Inflammatory macrophage treated with lipopolysaccharide for 4 hours (primary cell): Measurements from ENCODE around the gene GRIN2C.
A peak's percentile ranks its signal among the peaks of the same experiment; 100 is the strongest.
"Not testable (repeated sequence)": the region's sequence is repeated elsewhere in the genome, so short reads cannot be mapped to it uniquely, and the experiment has no call there.

Source experiments
- DNase-seq: peaks from one replicate; pipeline ENCODE4 v3.0.0-alpha.2; 2020

GRIN2C gene

DNA sequence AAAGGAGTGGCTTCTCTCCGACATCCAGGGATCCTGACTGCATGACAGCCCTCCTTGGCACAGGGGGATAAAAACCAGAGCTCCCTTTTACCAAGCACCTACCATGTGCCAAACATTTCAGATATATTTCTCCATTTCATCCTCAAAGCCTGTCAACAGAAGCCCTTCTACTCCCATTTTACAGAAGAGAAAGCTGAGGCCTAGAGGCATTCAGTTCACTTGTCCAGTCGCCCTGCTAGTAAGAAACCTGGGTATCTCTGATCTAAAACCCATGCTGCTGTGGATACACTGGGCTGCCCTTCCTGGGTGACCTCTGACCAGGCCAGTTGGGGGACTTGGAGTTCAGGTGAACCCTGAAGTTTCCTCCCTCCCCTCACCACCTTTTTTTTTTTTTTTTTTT is 19.0 kb upstream of the GRIN2C start:
- DNase-seq, result no peak

DNA sequence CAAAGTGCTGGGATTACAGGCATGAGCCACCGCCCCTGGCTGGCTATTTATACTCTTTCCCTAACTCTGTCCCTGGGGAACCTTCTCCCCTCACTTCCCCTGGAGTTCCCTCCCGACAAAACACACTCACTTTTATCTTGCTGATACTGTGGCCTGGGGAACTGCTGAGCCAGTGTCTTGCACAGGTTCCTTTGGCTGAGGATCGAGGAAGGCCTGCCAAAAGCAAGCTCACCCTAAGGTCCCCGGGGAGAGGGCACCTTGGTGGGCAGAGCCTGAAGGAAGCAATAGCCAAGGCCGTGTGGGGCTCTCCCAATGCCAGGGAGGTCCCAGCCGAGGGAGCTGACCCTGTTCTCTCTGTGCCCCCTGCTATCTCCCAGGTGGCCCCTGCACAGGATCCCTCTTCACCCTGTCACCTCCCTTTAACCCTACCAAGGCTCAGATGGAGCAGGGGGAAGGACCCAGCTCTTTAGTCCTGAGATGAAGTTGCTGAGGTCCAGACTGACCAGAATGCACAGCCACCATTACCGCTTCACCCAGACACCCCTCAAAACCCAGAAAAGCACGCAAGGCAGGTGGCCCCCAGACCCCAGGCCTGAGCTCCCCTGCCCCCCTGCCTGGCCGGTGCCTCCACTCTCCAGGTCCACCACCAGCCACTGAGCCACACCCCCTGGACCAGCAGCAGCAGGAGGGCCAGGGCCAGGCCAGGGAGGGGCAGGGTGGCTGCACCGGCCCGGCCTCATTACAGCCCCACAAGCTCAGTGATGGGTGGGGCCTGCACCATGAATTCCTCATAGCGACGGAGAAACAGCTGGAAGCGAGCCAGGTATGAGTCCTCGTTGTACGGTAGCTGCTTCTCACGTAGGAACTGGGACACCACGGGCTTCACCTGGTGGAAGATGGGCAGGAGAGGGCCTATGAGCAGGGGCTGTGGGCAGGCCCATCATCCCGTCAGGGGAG is 18.2 kb upstream of the GRIN2C start:
- DNase-seq, result no peak

DNA sequence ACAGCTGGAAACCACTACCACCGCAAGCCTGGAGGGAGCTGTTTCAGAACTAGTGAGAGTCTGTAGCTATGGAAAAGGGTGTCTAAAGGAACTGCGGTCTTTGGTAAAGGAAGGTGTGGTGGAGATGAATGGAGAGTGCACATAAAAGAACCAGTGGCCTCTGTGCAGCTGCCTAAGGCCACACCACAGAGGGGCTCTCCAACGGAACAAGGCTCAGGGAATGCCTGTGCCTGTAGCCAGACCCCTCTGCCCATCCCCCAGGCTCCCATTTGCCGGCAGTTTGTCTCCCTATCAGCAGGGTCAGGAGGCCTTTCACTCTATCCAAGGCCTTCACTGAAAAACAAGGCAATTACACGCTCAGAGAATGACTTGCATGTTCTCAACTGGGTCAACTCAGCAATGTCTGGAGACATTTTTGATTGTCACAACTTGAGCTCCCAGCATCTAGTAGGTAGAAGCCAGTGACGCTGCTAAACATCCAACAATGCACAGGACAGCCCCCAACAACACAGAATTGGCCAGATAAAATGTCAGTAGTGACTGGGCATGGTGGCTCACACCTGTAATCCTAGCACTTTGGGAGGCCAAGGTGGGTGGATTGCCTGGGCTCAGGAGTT is 16.4 kb upstream of the GRIN2C start:
- no peak for DNase-seq

DNA sequence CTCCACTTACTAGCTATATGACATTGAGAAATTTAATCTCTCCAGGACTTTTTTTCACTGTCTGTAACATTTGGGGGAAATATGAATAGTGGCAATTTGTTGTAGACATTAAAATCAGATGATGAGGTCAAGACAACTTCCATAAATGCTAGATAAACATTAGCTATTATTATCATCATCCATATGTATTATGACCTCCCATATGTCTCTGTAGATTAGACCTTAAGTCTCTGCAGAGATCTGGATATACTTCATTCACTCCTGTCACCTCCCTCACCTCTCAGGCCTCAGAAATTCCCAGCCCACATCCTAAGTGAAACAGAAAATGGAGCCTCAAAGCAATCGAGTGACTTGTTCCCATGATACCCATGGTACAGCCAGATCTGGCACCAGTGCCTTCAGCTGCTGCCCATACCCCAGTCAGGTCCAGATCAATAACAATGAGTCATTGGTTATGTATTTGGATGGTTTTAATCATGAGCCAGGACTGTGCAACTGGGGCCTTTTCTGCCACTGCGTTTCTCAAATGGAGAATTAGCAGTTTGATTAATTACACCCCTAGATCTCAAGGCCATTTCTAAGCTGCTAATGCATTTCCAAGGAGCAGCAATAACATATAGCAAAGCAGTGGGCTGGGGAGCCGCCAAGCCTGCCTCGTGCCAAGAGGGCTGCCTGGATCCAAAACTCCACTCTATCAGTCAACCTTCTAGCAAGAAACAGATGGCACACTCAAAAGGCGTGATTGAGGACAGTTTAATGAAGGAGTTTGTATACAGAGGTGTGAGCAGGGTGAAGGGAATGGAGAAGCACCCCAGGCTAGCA is 15.7 kb upstream of the GRIN2C start:
- DNase-seq, result no peak

DNA sequence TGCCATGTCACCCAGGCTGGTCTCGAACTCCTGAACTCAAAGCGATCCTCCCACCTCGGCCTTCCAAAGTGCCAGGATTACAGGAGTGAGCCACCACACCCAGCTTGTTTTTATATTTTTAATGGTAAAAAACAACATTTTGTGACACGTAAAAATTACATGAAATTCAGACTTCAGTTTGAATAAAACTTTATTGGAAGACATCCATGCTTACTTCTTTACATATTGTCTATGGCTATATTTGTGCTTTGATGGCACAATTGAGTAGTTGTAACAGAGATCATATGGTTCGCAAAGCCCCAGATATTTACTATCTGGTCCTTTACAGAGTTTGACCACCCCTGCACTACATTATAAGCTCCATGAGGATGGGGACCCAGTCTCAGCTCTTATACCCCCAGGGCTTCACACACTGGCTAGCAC is 14.9 kb upstream of the GRIN2C start:
- no peak for DNase-seq

DNA sequence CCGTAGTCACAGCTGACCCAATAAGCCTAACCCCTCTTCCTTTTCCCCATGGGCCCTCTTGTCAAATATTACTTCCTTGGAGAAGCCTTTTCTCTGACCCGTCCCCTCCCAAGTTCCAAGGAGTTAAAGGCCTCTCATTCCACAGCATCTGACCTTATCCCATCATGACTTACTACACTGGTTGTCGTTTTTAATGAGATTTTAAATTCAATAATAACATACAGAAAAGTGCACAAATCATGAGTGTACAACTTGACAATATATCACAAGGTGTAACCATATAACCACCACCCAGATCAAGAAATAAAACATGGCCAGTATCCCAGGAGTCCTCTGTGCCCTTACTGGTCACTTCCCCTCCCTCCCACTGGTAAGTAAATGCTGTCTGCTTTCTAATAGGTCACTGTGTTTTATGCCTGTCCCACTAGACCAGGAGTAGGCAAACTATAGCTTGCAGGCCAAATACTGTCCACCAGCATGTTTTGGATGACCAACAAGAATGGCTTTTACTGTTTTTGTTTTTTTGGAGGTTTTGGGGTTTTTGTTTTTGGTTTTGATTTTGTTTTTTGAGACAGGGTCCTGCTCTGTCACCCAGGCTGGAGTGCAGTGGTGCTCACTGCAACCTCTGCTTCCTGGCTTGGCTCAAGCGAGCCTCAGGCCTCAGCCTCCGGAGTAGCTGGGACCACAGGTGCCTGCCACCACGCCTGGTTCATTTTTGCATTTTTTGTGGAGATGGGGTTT is 14.4 kb upstream of the GRIN2C start:
- peak; percentile 43 for DNase-seq

DNA sequence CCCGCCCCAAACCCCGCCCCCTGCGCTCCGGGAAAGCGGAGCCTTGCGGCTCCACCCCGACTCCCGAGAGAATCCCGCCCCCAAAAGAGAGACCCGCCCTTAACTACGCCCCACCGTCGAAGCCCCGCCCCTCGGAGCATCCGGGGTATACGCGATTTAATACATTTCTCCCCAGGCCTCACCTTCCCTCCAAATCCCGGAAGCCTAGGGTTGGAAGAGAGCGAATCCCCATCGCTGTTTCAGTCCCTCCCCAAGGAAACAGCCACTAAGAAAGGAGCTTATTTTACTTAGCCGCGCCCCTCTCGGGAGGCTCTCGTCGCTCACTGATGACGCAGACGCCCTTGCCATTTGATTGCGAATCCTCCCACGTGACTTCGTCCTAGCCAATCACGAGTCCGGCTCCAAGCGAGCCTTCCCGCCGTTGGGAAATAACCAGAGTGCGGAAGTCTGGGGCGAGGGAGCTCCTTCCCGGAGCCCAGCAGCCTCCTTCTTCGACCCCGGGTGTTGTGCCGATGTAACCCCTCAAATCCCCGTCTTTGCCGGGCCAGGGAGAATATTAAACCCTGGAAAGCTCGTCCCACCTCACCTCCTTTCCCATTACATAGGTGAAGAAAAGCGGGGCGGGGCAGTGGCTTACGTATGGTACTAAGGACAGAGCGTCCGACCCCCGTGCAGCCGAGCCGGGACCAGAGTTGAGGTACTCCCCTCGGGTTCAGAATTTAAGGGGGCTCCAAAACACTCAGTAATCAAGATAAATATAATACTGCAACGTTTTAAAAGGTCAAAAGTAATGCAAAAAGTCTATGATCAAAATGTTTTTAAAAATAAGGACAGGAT is 13.6 kb upstream of the GRIN2C start:
- DNase-seq, result peak; percentile 100

DNA sequence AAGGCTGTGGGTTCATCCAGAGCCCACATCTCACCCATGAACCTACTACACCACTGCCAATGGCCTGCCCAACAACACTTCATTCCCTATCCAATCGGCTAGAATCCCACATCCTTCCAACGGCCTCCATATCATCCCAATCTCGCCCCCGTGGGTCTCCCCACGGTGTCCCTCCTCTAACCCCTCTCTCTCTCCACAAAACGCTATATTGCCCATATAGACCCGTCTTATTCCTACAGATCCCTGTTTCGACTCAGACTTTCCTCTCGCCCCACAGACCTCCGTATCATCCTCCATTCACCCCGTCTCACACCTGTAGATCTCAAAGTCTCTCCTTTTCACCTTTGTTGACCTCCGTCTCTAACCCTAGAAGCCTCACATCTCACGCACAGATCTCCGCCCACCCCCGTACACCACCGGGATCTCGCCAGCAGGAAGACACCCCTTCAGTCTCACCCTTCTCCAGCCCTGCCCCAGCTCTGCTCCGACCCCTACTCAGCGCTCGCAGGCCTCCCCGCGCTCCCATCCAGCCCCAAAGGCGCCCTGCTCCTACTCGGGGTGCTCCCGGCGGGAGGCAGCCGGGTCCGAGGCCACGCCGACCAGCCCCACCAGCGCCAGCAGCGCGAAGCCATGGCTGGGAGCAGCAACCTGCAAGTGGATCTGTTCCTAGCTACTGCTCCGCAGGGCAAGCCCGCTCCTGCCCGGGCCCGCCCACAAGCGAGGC is 12.8 kb upstream of the GRIN2C start, which contains the start of gene FDXR:
TSS of gene FDXR (minus strand) at position 682 of the 724 bp plus-strand sequence. CDS start at position 632, 50 bp downstream.
- DNase-seq, result no peak

DNA sequence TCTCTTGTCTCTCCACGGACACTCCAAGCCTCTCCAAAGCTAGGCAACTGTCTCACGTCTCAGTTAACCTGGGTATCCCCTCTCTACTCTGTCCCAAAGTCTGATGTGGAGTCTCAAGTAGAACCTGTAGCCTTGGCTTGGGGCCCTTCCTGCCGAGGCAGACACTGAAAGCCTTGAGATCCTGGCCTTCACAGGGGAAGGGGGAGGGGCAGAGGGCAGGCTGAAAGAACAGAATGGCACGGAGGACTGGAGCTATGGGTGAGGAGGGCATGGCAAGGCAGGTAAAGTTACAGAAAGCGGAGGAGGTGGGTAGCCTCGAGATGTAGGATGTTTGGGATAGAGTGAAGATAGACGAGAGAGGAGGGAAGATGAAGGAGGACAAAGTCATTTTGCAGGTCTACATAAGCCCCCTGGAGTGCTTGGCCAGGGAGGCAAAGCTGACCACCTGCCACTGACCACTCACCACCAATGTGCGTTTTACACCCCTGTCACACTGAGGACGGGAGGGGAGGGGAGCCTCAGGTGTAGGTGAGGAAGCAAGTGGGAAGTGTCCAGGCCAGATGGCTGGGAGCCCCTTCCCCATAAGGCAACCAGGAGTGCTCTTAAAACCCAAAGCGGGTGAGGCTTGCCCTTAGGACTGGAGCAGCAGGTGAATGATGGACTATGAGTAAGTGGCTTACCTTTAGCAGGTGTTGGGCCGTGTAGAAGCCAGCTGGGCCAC is 11.8 kb upstream of the GRIN2C start:
- DNase-seq, result no peak

DNA sequence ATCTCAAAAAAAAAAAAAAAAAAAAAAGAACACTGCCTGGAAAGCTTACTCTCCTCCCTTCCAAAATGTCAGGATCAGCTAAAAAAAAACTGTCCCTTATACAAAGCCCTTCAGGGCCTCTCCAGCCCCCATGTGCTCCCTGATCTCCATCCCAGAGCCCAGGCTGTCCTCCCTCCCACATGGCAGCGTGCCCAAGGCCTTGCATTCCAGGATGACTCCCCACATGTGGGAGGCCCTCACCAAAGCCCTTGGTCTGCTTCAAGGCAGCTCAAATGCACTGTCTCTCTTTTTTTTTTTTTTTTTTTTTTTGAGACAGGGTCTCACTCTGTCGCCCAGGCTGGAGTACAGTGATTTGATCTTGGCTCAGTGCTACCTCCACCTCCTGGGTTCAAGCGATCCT is 10.8 kb upstream of the GRIN2C start:
- DNase-seq, result no peak

DNA sequence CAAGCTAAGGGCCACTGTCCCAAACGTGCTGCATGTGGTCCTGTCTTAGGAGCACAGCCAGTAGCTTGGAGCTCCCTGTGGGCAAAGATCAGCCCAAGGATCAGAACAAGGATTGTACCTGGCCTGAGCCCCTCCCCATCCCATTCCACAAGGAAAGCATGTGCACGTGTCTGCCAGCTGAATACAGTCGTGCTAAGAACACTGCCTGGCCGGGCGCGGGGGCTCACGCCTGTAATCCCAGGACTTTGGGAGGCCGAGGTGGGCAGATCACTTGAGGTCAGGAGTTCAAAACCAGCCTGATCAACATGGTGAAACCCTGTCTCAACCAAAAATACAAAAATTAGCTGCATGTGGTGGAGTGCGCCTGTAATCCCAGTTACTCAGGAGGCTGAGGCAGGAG is 10.3 kb upstream of the GRIN2C start:
- DNase-seq, result not testable (repeated sequence)

DNA sequence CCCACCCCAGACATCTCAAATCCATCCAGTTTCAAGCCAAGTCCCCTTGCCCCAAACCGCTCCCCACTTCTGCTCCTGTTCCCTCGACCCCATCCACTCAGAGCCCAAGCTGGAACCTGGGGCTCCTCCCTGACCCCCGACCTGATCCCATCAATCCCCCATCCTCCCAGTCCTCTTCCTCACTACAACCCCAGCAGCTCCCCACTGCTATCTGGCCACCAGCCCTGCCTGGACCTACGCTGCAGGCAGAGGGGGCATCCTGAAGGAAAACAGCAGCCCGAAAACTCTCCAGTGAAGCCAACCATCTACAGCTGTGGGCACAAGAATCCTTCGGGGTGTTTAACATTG is 9.2 kb upstream of the GRIN2C start:
- DNase-seq, result no peak

DNA sequence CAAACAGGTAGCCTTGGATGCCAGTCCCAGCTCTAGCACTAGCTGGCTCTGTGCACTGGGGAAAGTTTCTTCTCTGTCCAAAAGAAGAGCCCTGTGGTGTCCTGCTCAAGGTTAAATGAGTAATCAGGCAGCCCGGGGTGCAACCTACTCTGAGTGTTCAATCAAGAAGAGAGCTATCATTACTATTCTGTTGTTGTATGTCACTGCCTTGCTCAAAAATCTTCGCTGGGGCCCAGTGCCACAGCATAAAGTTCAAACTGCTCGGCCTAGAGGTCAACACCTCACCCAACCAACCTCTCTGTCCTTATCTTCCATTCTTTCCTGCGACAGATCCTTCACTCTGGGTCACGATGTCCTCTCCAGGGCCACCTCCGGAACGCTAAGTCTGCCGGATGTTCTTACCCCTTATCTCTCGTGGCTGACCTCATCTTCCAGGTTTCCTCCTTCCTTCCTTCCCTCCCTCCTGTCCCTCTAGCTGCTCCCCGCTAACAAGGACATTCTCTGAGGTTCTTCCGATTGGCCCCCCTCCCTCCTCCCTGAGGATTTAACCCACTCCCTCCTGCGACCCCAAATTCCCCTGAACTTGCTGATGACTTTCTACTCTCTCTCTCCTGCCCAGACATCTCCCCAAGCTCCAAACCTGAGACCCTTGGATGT is 8.7 kb upstream of the GRIN2C start:
- no peak for DNase-seq

DNA sequence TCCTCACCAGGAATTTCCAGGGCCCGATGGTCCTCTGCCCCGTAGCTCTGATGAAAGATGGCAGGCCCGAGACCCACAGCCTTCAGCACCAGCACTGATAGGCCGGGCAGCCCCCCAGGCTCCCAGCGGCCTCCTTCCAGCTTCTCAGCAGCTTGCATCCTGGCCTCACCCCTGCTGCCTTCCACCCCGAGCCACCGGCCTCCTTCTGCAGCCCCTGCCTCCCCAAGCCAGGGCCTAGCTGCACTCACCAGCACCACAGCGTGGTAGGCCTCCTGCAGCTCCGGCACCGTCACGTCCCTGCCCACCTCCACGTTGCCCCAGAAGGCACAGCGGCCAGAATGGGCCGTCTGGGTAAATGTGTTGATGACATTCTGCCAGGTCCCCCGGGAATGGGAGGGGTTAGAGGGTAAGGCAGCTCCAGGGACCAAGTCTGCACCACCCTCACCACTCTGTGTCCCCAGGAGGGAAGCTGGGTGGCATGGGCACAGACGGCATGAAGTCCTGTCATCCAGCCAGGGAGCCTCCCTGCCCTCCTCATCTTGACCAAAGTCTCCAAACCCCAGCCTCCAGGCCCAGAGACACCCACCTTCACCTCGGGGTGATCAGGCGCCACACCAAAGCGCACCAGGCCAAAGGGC is 6.6 kb upstream of the GRIN2C start:
- no peak for DNase-seq

DNA sequence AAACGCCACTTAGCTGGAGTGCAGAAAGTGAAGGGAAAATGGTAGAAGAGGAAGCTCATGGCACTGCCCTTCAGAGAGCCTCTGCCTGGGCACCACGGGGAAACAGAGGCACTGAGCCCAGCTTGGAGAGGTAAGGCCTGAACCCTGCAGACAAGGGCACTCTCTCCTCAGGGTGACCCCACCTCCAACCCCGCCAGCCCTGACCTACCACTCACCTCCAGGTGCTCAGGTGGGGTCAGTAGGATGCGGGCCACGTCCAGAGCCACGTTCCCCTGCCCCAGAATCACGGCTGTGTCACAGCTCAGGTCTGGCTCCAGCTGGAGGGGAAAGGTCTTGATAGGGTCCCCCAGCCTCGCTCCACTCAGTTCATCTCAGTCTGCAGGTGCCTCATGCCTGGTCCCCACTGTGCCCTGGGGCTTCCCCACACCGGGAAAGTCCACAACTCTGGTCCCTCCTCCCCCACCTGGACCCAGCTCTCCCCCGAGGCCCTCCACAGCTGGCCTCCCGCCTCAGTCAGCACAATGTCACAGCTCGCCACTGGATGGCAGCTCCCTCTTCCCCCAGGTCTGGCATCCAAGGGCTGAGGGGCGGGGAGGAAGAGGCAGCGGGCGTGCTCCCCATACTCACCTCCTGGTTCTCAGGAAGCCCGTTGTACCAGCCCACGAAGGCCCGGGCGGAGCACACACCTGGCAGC is 6.0 kb upstream of the GRIN2C start:
- DNase-seq, result no peak

DNA sequence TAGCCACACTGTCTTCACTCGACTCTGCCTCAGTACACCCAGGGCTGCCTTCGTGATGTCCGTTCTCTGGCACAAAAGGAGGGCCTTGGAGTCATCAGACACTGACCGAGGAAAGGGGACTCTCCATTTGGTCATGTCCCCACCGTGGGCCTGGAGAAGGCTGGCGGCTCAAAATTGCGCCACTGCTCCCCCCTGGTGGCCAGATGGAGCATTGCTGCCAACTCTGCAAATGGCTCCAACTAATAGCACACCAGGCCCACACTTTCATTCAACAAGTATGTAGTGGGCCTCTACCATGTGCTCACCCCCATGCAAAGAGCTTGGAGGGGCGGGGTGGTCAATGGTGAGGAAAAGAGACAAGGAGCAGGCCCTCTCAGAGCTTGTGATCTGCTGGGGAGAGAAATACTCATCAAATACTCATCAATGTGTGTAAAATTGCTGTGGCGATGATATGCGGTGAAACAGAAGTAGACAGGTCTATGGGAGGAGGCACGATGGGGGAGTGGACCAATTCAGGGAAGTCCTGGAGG is 5.2 kb upstream of the GRIN2C start:
- peak; percentile 62 for DNase-seq

DNA sequence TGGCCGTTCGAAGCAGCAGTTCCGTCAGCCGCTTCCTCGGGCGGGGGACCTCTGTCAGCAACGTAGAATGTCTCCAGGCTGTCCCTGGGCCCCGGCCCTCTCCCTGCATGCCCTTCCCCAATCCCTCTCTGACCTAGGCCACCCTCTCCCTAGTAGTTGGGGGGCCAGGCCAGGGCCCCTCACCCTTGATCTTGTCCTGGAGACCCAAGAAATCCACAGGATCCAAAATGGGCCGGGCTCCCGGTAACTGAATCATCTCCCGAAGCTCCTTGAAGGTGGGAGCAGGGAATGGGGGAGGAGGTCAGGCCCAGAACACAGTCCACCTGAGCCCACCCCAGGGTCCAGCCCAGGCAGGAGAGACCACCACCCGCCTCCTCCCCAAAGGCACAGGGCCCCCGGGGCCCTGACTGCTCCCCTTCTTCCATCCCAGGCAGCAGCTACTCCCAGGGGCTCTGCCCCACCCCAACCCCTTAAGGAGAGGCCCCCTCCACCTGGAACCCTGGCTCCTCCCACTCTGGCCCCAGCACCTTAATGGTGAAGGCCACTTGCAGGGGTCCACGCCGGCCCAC is 4.7 kb upstream of the GRIN2C start:
- DNase-seq, result no peak
